Measurements from ENCODE around the gene NRXN2. TPM values are rescaled to one million over a fixed set of nuclear protein-coding genes. Genes with fewer than 3 reads are reported as not detected.

The NRXN2 gene
- total and polyA plus RNA-seq, 2 of the 13 experiments (the other 11 are each of a cell fraction or from before 2014, with no cell fraction given) = not detected

- TF ChIP-seq MIER2 (CRISPR knock-in tag; IDR thresholded peaks at IDR 0.05) (0 out of 2 replicates have a peak, but pooled peaks have one; percentile 23), SYNCRIP (IDR thresholded peaks at IDR 0.05; ENCODE audit: insufficient read depth, low read depth, low read length) (no peak), ZSCAN5A (CRISPR knock-in tag; IDR thresholded peaks at IDR 0.05; ENCODE audit: borderline replicate concordance) (no peak), ZBTB40 (IDR thresholded peaks at IDR 0.05) (no peak), ZBTB40 (CRISPR knock-in tag; IDR thresholded peaks at IDR 0.05) (no peak), HMGA1 (CRISPR knock-in tag; conservative IDR thresholded peaks at IDR 0.05) (no peak), HNRNPL (IDR thresholded peaks at IDR 0.05; ENCODE audit: low read depth, low read length) (no peak), KLF16 (CRISPR knock-in tag; IDR thresholded peaks at IDR 0.05) (peak in 1 of 2 experiments; percentile 59; a peak in 1 of 4 replicates), GATAD1 (CRISPR knock-in tag; IDR thresholded peaks at IDR 0.05) (peak; percentile 49; the same call in 1 of the 2 replicates), AHDC1 (CRISPR knock-in tag; IDR thresholded peaks at IDR 0.05; ENCODE audit: borderline replicate concordance) (no peak; the same call in 1 of the 2 replicates), ZNF33B (CRISPR knock-in tag; IDR thresholded peaks at IDR 0.05) (no peak), MXI1 (IDR thresholded peaks at IDR 0.05; ENCODE audit: borderline replicate concordance, low read depth, low read length) (no peak)
Measured at GRCh38 chr11:64566042-64566914, 156.7 kb downstream of the NRXN2 start (continued).
